Left cardiac atrium (tissue), 4 donors: ENCODE measurements around the gene COX6B2. TPM values are rescaled to one million over a fixed set of nuclear protein-coding genes. Genes with fewer than 3 reads are reported as not detected.
"Not testable (repeated sequence)": the region's sequence is repeated elsewhere in the genome, so short reads cannot be mapped to it uniquely, and the experiment has no call there.

Experiments
- ATAC-seq, 2 donors: fragments of 200-7000 bp; cut with Tn5 transposase; one replicate each; pipeline ENCODE4 v1.9.1; 2020; ENCODE audit warnings: mild to moderate bottlenecking in 2 of 2, moderate library complexity in 2 of 2
- DNase-seq: peaks from one replicate; pipeline ENCODE4 v3.0.0-alpha.2; 2020
- intact Hi-C, 2 donors: fragments of 100-400 bp; cut with DNase I; formaldehyde crosslinking; loops; one replicate each; pipeline versions ENCODE4 v1.14.1 to v1.15.1; 2022 to 2023
- total RNA-seq, 2 donors: library from RNA; stranded (reverse); fragmentation: NEBNext Ultra II Directional; extraction: Animal tissue kit (Norgen Biotek cat#: 25700); gene quantifications; one replicate each; pipeline ENCODE4 v1.2.1, GENCODE V29; 2021
- donor health status: DM: no; HTN: yes; CAD: no.
- donor health status: DM: no; HTN: yes; CAD: no; lungs with severe emphysema.
- donor health status: DM: yes; HTN: yes; CAD: no.
- donor health status: Dilated cardiomyopathy.

Gene COX6B2
- total RNA-seq, 2 donors from 2014 or later: not detected

DNA sequence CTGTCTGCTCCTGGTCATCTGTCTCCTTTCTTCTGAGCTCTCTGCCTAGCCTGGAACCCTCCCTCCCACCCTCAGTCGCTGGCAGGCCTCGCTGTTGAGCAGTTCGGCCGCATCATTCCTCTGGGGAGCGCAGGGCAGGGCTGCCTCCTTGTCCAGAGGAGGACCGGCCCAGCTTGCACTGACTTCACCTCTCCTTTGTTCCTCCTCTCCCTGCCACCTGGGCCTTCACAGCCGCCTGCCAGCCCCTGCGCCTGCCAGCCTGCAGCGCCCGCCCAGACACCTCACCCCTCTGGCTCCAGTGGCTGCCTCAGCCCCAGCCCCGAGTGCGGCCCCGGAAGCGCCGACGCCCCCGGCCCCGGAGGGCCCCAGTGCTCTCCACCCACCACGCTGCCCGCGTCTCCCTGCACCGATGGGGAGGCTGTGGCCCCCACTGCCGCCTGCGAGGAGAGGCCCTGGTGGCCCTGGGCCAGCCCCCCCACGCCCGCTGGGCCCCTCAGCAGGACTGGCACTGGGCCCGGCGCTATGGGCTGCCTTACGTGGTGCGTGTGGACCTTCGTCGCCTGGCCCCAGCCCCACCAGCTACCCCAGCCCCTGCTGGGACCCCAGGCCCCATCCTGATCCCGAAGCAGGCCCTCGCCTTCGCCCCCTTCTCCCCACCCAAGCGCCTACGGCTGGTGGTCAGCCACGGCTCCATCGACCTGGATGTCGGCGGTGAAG lies 7.6 kb downstream of the COX6B2 start:
- DNase-seq: no peak
- ATAC-seq: no peak
- intact Hi-C loops: no loop called here

GRCh38 chr19:55345818-55346724 lies 8.4 kb downstream of the COX6B2 start:
- intact Hi-C loops: no loop called here
- DNase-seq (peak; percentile 63), ATAC-seq (peak; percentile 19 to 77)

DNA sequence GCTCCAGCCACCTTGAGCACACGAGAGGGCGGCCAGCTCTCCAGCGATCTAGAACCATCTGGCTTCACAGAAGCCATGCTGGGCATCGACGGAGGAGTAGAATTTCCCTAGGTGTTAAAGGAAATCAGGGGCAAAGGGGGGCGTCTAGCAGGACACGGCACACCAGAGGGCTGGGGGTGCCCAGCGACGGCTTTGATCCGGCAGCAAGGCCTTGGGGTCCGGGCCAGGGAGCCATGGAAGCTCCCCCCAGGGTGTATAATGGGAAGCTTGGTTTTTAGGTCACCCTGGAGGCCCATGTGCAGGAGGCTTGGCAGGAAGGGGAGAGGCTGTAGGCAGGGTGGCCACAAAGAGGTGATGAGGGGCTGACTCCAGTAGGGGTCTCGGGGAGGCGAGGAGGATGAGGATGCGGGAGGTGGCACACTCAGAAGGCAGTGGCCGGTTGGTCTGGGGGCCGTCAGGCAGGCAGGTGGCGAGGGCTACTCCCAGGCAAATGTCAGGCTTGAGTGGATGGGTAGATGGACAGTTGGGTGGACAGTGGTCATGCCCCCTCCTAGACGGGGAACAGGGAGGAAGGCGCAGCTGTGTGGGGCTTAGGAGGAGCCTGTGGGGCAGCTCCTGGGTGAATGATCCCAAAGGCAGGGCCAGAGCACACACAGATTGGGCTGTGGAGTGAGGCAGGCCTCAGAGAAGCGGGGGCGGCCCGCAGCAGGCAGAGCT lies 9.3 kb downstream of the COX6B2 start:
- ATAC-seq (no peak), DNase-seq (no peak)
- intact Hi-C loops: no loop called here

GRCh38 chr19:55344444-55344843 lies 10.1 kb downstream of the COX6B2 start:
- intact Hi-C loops: loop anchor here in 1 of 2 donors (5.0 kb wide), 1 partner anchor 38 kb away; the partner anchor contains the start of gene TMEM238
- no peak for DNase-seq
- no peak for ATAC-seq

DNA sequence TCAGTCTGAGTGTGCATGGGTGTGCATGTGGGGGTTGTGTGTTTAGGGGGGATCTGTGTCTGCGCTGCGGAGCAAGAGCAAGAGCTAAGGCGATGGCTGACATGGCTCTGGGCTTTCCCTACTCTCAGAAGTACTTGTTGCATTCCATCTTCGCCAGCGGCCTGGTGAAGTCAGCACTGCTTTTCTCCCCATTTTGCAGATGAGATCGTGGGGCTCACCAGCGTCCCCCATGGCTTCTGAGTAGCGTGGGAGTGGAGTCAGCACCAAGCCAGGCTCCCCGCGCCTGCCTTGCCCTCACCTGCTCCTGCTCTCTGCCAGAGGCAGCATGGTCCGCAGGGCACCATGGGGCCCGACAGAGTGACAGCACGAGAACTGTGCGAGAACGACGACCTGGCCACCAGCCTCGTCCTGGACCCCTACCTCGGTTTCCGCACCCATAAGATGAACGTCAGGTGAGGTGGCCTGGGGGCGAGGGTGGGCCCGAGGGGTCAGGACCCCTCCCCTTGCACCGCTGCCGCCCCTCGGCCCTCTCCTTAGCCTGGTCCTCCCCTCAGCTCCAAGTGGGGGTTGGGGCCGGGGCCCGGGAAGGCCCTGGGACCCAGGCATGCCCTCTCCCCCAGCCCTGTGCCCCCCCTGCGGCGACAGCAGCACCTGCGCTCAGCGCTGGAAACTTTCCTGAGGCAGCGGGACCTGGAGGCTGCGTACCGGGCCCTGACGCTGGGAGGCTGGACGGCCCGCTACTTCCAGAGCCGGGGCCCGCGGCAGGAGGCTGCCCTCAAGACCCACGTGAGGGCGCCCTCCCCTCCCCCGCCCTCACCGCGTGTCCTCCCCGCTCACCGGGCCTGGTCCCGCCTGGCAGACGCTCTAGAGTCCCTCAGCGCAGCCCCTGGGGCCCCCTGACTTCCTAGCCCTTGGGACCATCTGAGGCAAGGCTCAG lies 12.7 kb downstream of the COX6B2 start:
- DNase-seq (no peak), ATAC-seq (no peak)
- intact Hi-C loops: loop anchor here in 1 of 2 donors (5.0 kb wide), 1 partner anchor 40 kb away; the partner anchor contains the start of gene TMEM238

DNA sequence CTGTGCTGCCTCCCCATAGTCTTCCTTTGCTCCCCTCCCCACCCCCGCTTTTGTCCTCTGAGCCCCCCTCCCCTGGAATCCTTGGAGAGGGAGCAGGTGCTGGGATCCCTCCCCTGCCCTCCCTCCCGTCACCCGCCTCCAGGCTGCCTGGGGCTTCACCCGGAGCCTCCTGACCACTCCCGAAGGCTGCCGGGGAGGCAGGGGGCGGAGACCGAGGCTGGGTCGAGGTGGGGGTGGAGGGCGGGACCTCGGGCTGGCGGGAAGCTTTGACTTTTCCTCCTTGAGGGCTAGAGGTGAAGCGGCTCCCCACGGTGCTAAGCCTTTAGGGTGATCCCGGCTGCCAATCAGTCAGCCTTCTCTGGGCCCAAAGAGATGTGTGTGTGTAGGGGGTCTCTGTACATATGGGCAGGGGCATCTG lies 13.3 kb downstream of the COX6B2 start:
- DNase-seq (peak; percentile 82), ATAC-seq (peak in 1 of 2 donors; percentile 6)
- intact Hi-C loops: loop anchor here in 1 of 2 donors (5.0 kb wide), 1 partner anchor 41 kb away; the partner anchor contains the start of gene TMEM238

DNA sequence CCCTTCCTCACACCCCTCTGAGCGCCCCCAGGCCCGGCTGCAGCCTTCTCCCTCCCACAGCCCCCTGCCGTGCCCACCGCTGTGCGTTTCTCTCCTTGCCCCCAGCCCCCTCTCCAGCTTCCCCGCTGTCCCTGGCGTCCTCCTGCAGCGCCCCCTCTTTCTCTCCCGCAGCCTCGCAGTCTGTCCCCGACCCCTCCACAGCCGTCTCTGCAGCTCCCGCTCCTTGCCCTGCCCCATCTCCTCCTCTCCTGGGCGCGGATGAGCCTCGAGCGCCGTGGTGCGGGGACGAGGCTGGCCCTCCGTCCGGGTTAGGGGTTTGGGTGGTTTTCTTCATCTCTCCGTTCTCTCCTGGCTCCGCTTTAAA lies 13.8 kb downstream of the COX6B2 start:
- intact Hi-C loops: loop anchor here in 1 of 2 donors (5.0 kb wide), 1 partner anchor 42 kb away; the partner anchor contains the start of gene TMEM238
- no peak for ATAC-seq
- DNase-seq: no peak

DNA sequence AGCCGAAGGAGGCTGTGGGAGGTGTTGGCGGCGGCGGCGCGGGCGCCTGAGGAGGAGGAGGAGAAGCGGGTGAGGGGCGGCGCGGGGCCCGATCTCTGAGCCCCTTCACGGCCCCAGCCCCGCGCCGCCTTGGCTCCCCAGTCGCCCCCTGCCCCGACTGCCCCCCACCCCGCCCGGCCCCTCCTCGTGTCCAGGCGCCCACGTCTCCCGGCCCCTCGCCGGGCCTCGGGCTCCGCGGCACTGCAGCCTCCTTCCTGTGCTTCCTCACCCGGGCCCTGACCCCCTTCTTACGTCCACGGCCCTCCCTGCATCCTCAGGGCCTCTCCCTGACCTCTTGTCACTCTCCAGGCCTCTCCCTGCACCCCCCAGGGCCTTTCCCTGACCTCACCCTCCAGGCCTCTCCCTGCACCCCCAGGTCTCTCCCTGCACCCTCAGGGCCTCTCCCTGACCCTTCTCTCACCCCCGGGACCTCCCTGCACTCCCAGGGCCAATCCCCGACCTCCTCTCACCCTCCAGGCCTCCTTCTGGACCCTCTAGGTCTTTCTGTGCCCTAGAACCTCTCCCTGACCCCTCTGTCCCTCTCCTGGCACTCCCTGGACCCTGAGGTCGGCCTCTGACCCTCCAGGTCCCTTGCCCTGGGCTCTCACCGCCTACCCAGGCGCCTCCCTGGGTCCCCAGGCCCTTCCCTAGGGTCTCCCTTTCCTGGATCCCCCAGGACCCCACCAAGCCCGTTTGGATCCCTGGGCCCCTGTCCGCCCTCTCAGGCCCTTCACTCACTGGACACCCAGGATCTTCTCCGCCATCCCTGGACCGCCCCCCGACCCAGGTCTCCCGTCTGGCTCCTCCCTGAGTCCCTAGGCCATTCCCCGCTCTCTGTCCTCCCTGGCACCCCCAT lies 14.4 kb downstream of the COX6B2 start:
- ATAC-seq: peak in 1 of 2 donors; percentile 0
- intact Hi-C loops: loop anchor here in 1 of 2 donors (5.0 kb wide), 1 partner anchor 42 kb away; the partner anchor contains the start of gene TMEM238
- DNase-seq: no peak

- DNase-seq: peak; percentile 100
- ATAC-seq: peak; percentile 92 to 95
- intact Hi-C loops: no loop called here
These were observed 15.2 kb downstream of the COX6B2 start, which contains the start of gene KMT5C for GRCh38 chr19:55339105-55339888. KMT5C (plus strand) TSS chr19:55339876; CDS start chr19:55341937, 2,061 bp downstream.

GRCh38 chr19:55336101-55336500 lies 18.4 kb downstream of the COX6B2 start:
- ATAC-seq: no peak
- no peak for DNase-seq
- intact Hi-C loops: no loop called here

DNA sequence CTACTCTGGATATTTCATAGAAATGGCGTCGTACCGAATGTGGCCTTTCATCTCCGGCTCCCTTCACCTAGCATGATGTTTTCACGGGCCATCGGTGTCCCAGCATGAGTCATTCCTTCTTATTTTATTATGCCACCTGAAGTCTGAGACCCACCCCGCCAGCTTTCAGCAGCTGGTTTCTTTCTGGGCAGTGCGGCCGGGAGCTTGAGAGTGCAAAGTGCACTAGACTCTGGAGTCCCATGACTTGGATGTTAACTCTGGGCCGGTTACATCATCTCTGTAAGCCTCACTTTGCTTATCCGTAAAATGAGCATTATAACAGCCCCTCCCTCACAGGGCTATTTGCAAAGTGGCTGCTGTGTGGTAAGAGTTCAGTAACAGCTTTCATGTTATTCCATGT lies 20.6 kb downstream of the COX6B2 start:
- DNase-seq (no peak), ATAC-seq (no peak)
- intact Hi-C loops: no loop called here

DNA sequence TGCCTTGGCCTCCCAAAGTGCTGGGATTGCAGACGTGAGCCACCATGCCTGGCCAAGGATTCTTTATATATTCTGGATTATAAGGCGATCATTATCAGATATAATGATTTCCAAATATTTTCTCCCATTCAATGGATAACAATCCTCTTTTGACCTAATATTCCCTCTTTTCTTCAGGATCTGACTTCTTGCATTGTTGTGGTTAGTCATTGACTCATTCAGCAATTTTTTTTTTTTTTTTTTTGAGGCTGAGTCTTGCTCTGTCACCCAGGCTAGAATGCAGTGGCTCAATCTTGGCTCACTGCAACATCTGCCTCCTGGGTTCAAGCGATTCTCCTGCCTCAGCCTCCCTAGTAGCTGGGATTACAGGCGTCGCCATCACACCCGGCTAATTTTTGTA lies 24.7 kb downstream of the COX6B2 start:
- ATAC-seq, DNase-seq, intact Hi-C loops: not testable (repeated sequence)

- ATAC-seq, DNase-seq, intact Hi-C loops: not testable (repeated sequence)
These were observed 25.7 kb downstream of the COX6B2 start for GRCh38 chr19:55328774-55329318.

- DNase-seq (no peak), ATAC-seq (no peak)
- intact Hi-C loops: no loop called here
These were observed 29.3 kb downstream of the COX6B2 start, which contains the start of gene TMEM150B for GRCh38 chr19:55325172-55325571. TMEM150B (minus strand) TSS chr19:55325341; CDS start chr19:55321036, 4,305 bp downstream.

GRCh38 chr19:55324662-55325061 lies 29.9 kb downstream of the COX6B2 start:
- DNase-seq: no peak
- intact Hi-C loops: no loop called here
- ATAC-seq: no peak
